ENCODE data around the gene NPY4R2.
"Not testable (repeated sequence)": the region's sequence is repeated elsewhere in the genome, so short reads cannot be mapped to it uniquely, and the experiment has no call there.

The NPY4R2 gene, protein sequence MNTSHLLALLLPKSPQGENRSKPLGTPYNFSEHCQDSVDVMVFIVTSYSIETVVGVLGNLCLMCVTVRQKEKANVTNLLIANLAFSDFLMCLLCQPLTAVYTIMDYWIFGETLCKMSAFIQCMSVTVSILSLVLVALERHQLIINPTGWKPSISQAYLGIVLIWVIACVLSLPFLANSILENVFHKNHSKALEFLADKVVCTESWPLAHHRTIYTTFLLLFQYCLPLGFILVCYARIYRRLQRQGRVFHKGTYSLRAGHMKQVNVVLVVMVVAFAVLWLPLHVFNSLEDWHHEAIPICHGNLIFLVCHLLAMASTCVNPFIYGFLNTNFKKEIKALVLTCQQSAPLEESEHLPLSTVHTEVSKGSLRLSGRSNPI

DNA sequence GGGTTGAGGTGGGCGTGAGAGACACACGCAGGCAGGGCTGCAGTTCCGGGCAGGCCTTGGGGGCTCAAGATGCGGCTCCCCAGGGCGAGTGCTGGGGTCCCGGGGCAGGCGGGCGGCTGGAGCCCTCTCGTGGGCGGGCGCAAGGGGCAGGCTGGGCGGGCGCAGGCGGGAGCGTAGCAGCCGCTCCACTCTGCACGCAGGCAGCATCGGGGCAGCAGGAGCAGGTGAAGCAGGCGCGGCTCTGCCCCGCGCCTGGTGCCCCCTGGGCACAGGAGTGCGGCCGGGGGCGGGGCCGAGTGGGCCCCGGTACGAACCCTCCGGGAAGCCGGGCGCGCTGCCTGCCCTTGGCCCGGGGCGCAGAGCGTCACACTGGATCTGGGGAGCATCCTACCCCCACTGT is at the start of gene NPY4R2:
Gene NPY4R2, plus strand, starts transcription at position 188 of the 400 bp plus-strand sequence. CDS start 3,326 bp downstream, outside the sequence.
- DNase-seq: not testable (repeated sequence)

DNA sequence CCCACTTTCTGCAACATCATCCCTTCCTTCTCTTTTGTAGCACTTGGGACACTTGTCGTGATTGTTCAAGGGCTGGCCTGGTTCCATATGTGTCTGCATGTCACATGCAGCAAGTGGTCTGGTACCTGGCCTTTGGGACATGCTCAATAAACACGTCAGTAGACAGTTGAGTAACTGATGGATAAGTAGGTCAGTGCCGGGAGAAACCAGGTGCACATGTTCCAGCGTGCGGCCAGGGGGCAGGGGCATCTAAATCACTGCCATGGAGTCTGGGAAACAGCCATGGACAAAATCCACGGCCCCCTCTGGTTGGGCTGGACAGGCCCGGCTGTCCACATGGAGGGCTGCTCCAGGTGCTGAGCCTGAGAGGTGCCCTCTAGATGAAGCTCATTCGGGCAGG is 47.6 kb upstream of the NPY4R2 start:
- DNase-seq: not testable (repeated sequence)

DNA sequence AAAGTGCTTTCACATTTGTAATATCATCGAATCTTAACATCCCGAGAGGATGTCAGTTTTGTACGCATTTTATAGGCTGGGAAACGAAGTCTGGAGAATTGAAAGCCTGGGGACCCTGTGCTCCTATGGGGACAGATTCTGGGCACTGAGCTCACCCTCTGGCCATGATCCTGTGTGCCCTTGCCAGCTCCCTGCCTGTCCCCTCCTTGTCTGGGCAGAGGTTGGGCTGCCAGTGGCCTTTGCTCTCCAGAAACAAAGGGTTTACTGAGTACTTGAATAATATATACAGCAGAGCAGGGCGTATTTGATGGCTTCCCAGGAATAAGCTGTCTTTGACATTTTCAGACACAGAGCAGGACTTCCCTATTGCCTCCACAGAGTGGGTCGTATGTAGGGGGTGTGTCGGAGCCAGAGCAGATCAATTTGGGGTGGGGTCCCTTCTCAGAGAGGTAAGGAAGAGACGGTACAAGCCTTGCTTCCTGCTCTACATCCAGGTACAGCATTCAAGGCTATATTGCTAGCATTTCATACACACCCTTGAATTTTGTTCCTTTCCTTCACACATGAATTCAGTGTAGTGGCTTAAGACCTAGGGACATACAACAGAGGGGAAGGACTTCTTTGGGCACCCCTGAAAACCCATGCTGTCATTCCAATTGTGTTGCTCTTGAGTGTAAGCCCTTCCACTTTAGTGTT is 46.8 kb upstream of the NPY4R2 start:
- not testable (repeated sequence) for DNase-seq

DNA sequence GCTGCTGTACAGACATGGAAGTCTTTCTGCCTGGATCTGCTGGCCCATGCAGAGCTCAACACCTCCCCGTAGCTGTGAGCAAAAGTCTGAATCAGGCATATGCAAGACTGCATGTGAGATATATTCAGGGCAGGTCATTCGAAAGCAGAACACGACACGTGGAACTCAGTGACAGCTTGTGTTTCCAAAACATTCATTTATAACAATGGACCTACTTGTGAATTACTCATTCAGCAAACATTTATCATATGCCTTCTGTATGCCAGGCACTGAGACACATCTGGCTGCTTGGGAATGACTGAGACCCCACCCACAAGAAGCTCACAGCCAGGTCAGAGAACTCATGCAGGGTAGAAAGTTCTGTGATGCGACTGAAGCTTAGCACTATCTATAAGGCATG is 46.2 kb upstream of the NPY4R2 start:
- not testable (repeated sequence) for DNase-seq

DNA sequence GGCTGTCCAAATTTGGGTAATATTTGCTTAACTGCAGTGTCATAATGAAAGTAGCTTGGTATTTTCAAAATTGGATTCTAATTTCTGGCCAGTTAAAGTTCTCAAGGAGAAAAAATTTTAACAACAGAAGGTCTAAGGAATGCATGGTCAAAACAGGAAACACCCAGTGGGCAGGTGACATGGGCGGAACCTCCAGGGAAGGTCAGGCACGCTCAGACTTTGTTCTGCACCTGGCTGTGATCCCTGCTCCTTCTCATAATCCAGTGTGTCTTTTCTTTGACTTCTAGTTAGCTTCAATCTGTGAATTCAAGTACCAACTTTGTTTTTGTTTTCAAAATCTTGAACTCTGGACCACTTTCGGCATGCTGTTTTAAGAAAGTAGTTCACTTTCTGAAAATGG is 34.2 kb upstream of the NPY4R2 start:
- DNase-seq: not testable (repeated sequence)

DNA sequence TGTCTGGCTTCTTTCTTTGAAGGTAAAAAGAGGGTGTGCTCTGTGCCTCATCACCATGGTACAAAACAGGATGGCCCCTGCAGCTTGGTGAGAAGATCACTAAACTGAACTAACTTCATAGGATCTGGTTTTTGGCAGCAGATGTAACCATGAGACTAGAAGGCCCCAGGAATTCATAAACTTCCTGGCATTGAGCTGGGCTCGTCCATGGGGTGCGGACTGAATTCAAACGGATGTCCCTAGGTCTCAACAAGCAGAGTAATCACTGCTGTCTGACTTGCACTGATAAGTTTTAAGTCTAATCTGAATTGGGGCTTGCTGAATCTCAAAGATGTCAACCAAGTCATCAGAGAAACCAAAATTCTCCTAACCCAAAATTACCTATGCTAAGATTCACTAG is 33.5 kb upstream of the NPY4R2 start:
- not testable (repeated sequence) for DNase-seq

DNA sequence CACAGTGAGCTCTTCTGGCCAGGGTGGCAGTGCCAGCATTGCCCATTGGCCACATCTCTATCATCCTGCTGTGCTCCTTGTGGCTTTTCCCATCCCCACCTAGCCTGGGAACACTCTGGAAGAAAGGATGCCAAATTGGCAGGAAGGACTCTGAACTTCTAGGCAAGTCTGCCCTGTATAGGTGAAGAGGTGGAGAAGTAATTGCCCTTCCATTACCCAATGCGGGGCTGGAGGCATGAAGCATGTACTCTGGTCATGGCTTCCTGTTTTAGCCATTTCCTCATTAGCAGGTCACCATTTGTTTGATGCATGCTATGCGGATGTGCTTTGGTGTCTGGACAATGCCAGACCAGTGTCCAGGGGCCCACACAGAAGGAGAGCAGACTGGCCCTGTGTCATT is 32.1 kb upstream of the NPY4R2 start:
- DNase-seq: not testable (repeated sequence)

DNA sequence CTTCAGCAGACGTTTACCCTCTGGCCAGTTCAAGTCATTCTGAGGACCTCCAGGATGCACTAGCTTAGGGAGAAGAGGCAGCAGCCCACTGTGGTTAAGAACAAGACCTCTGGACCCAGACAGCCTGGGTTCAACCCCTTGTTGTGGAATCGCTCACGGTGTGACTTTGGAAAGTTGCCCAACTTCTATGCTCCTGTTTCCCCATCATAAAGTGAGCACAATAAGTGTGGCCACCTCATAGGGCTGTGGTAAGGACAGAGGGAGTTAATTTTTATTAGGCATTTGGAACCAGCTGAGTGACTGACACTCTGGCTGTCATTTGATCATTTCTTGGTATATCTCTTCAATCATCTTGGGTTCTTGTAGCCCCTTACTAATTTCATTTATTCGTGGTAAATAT is 31.6 kb upstream of the NPY4R2 start:
- not testable (repeated sequence) for DNase-seq

DNA sequence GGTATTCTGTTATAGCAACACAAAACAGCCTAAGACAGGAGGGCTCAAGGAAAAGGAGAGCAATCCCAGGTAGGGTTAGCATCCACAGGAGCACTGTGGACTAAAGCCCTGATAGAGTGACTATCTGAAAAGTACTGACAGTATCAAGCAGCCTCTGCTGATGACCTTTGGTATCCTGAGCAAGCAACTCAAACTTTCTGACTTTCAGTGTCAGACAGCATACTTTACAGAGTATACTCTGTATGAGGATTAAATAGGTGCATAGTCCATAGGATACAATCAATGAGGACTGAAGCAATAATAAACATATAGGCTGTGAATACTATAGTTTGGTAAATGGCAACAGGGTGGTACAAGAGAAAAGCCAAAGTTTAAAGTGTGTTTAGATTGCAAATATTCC is 27.7 kb upstream of the NPY4R2 start:
- DNase-seq: not testable (repeated sequence)

DNA sequence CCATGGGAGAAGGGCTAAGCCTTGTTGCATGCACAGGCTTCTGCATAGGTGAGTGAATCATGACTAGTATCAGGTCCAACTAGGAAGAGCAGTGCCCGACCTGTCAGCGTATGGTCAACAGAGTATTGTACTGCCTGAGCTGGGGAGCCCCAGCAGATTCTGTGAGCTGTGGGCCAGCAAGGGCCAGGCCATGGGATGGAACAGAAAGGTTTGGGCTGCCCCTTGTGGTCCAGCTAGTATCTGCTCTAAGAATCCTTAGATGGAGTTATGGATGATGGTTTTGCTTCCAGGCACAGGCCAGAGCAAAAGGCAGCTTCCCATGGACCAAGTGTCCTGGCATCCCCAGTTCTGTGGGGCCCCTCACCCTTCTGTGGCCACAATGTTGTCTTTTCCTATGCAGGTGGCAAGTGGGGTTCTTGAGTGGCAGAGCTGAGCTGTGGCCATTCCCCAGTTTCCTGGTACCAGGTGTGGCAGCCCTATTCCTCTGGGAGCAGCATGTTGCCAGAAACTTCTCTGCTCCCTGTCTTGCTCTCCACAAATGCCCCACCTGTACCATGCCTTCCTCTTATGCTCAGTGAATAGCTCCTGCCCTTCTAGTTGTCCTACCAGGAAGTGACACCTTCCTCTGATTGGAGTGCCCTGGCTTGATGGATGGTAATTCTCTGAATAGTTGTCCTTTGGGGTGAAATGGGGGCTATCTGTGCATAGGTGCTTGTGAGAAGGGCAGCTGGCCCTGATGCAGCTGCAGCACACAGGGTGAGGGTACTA is 25.8 kb upstream of the NPY4R2 start:
- DNase-seq: not testable (repeated sequence)

DNA sequence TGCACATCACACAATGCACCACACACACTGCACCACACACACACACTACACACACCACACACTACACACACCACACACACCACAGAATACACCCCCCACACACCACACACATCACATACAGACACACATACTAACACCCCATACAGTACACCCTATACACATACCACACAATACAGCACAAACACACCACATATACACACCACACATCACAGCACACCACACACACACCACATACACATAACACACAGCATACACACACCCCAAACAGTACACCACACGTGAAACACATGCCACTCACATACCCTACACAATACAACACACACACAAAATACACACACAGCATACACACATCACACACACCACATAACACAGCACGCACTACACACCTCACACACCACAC is 23.9 kb upstream of the NPY4R2 start:
- DNase-seq: not testable (repeated sequence)

DNA sequence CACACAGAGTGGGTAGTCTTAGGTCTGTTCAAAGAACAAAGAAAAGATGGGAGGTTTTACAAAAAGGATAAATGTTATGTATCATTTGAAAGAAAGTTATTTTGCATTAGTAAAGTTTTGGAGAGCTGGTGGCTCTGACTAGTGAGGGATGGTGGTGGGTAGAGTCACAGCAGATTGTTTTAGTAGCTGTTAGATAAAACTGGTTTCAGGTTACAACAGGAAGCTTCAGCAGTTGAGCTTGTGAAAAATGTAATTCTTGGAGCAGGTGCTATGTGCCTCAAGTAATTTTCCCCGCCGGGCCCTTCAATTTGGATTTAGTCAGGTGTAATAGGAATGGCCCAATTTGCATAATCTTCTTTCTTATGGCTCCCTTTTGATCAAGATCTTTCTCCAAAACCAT is 20.6 kb upstream of the NPY4R2 start:
- not testable (repeated sequence) for DNase-seq

DNA sequence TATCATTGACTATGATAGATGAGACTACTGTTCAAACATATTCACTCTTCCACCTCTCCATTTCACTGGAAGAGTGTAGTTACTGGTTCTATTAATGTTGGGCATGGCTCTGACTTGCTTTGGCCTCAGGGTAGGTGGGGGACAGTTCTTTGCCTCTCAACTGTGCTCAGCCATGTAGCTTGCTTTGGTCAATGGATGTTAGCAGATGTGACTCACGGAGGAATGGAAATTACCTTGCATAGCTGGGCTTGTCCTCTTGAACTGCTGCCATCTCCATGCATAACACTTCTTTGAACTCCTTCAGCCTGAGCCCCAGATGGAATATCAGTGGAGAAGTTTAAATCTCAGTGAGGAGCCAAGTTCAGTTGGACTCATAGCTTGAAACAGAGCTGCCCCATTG is 9.1 kb upstream of the NPY4R2 start:
- DNase-seq: not testable (repeated sequence)

DNA sequence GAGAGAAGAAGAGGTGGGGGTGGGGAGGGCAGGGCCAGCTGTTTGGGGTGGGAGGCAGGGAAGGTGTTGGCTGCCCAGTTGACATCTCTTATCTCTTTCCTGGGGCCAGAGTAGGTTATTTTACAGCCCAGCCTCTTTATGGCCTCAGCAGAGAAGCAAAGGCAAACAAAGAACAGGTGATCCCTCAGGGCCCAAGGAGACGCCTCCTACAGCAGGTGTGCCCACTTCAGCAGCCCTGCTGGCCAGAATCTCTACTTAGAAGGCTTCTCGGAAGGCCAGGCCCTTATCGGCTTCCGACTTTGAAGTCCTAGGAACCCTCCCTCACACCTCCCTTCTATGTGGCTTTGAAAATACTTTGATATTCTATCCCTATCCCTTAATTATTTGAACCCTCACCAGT is 8.0 kb upstream of the NPY4R2 start:
- DNase-seq: not testable (repeated sequence)

DNA sequence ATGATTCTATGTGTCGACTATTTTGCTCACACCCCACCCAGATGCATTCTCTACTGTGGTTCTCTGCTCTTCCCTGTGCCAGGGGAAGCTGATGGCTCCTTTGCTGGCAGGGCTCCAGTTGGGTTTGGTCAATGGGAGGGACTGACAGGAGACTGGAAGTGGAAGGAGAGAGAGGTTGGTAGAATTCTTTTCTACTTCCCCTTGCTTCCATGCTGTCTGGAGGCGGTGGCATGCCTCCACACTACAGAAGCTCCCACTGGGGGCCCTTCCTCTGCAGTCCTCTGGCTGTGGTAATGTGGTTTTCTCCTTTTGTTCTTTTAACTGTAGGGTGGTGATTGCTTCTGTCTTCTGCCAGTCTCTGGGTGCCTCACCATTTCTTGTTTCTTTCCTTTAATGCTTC is 4.4 kb upstream of the NPY4R2 start:
- not testable (repeated sequence) for DNase-seq

DNA sequence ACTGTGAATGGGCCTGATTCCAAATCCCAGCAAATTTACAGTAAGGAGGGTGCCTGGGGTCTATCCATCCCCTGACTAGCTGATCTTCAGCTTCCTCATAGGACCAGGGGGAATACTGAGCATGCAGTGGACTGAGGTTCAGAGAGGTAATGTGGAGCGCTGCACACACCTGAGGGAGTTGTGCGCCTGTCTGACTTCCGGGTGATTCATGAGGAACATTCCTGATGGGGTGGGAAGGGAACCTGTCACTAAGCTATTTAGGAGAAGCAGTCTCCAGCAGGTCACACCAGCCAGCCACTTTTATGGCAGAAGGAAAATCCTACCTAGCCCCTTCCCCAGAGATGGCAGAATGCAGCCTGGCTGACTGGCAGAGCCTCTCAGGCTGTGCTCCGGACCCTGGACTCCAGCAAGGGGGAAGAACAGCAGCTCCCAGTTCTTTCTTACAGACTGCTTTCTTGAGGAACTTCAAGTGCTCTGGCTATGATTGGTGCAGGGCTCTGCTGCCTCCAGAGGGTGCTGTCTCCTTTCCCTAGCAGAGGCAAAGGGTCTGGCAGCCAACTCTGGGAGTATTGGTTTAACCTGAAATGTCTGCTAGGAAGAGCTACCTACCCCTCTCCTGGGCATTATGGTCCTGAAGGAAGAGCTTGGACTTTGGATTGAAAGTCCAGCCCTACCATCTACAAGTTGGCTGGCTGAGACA is 2.5 kb upstream of the NPY4R2 start:
- DNase-seq: not testable (repeated sequence)

DNA sequence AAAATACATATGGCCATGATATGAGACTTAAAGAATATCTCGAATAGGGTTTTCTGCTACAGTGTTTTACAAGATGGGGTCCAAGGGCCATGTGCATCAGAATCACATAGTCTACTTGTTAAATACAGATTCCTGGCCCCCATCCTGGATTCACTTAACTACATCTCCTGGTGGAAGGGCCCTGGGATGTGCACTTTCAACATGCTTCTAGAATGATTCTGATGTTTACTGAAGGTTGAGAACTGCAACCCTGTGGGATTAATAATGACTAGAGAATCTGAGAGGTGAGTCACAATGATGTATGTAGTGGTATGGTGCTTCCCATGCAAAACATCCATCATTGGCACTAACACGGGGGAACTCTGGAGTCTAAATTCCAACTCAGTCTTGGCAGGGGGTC is 2.1 kb downstream of the NPY4R2 start:
- not testable (repeated sequence) for DNase-seq

DNA sequence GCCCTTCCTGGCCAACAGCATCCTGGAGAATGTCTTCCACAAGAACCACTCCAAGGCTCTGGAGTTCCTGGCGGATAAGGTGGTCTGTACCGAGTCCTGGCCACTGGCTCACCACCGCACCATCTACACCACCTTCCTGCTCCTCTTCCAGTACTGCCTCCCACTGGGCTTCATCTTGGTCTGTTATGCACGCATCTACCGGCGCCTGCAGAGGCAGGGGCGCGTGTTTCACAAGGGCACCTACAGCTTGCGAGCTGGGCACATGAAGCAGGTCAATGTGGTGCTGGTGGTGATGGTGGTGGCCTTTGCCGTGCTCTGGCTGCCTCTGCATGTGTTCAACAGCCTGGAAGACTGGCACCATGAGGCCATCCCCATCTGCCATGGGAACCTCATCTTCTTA is 4.0 kb downstream of the NPY4R2 start:
- DNase-seq: not testable (repeated sequence)

DNA sequence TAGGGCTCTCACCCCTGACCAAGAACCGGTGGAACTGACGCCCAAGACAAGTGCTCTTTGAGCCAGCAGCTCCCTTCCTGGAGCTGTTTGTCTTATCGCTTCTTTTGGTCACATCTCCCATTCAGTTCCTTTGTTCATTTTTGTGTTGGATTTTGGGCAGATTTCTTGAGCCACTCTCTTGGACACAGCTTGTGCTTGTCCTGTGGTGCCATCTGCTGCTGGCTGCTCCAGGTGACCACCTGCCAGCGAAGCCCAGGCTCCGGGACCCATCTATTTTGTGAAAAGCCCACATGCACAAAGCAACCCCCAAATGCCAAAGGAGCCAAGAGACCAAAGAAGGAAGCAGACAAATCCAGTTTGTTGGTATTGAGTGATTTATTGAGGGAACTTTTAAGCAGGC is 6.2 kb downstream of the NPY4R2 start:
- DNase-seq: not testable (repeated sequence)

DNA sequence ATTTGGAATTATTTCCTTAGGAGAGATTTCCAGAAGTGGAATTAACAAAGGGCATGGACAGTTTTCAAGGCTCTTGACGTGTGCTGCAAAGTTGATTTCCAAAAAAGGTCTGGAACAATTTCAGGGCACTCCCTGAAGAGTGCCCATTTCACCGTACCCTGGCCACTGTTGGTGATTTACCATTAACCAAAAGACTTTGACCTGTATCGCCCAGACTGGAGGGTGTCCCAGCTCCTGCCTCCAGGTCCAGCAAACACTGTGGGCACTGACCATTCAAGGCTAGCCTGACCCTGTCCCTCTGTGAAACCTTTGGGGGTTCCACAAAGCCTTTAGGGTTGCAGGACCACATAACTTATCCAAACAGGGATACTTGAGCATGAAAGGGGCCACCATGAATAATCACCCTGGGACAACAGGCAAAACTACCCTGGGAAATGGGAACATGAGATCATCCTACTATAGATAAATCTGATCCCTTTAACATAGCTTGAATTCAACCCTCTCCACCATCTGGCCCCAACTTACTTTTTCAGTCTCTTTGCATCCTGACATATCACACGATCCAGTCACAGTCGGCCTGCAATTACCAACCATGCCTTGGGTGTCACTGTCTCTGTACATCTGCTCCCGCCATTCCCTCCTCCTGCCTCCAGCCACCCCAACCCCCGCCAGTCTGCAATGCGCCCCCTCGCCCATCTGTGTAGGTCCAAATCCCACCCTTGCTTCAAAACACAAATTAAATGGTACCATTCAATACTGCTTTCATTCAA is 8.9 kb downstream of the NPY4R2 start:
- DNase-seq: not testable (repeated sequence)

DNA sequence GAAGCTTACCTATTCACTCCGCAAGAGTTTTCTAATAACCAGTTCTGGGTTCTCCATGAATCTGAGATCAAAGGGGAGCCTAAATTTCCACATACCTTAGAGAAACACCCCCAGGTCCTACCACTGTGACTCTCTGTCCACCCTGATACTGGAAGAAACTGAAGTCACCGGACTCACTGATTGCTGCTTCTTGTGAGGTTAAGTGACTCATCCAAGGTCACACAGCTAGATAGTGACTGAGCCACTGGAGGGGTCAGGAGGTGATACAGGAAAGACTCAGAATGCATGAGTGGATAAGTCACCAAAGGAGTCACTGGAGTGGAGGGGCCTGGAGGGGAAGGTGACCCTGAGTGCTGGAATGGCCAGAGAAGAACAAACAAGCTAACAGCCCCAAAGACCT is 9.8 kb downstream of the NPY4R2 start:
- DNase-seq: not testable (repeated sequence)

DNA sequence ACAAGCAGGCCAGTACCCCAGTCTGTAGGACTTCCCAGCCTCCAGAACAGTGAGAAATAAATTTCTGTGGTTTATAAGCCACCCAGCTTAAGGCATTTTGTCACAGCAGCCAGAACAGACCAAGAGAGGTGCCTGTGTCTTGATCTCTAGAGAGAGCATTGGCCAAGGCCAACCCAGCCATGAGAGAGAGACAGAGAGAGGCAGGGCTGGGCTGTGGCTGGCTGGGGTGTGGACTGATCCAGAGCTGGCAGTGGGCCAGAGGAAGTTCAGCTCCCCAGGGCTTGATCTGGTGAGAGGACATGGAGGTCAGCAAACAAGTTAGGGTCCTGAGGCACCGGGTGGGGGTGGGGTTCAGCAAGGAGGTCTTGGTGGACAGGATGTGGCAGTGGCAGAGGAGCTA is 14.4 kb downstream of the NPY4R2 start:
- not testable (repeated sequence) for DNase-seq
